Right cardiac atrium (tissue), 5 donors: Measurements from ENCODE around the gene ACAD10. TPM values are rescaled to one million over a fixed set of nuclear protein-coding genes. Genes with fewer than 3 reads are reported as not detected.
"Not testable (repeated sequence)": the region's sequence is repeated elsewhere in the genome, so short reads cannot be mapped to it uniquely, and the experiment has no call there.

ENCODE experiments used
- ATAC-seq, 2 donors: fragments of 200-7000 bp; cut with Tn5 transposase; one replicate each; pipeline versions ENCODE4 v1.8.0 to v1.9.1; 2020; ENCODE audit warnings: moderate library complexity in 2 of 2, mild to moderate bottlenecking in 1 of 2
- DNase-seq, 3 donors: peaks; one replicate each; pipeline ENCODE4 v3.0.0-alpha.2; 2020
- H3K27ac ChIP-seq: one replicate; pipeline ENCODE4 v1.5.1; 2013; ENCODE audit warnings: mild to moderate bottlenecking, low read length, control low read depth, moderate library complexity
- H3K27me3 ChIP-seq: one replicate; pipeline ENCODE4 v1.6.1; 2013; ENCODE audit not compliant: control insufficient read depth, insufficient read depth
- H3K4me1 ChIP-seq: one replicate; pipeline ENCODE4 v1.6.1; 2013; ENCODE audit warnings: low read length; ENCODE audit not compliant: control insufficient read depth, insufficient read depth
- H3K4me3 ChIP-seq: one replicate; pipeline ENCODE4 v1.5.1; 2013; ENCODE audit warnings: low read length, control low read depth
- H3K9me3 ChIP-seq: one replicate; pipeline ENCODE4 v1.6.1; 2013; ENCODE audit warnings: low read length; ENCODE audit not compliant: control insufficient read depth
- WGBS: extraction: QIAGEN DNeasy Blood & Tissue Kit; methylation state at CpG from one replicate; pipeline ENCODE4 v1.1.7; 2013; 5-methylcytosine and 5-hydroxymethylcytosine counted together
- intact Hi-C, 4 donors: fragments of 100-400 bp; cut with DNase I; formaldehyde crosslinking; loops; one replicate each; pipeline versions ENCODE4 v1.11.0 to v1.14.0; 2022 to 2023
- polyA plus RNA-seq: library from polyadenylated mRNA; stranded (reverse); fragments of 200-250 nt; gene quantifications from one replicate; pipeline ENCODE4 v1.2.3, GENCODE V29; 2013
- total RNA-seq, 4 donors: library from RNA; stranded (reverse); fragmentation: NEBNext Ultra II Directional; extraction: Animal tissue kit (Norgen Biotek cat#: 25700); gene quantifications; one replicate each; pipeline ENCODE4 v1.2.1, GENCODE V29; 2021
- donor health status: healthy with polysubstance abuse.
- donor health status: DM: no; HTN: yes; CAD: no.
- donor health status: DM: no; HTN: no; CAD: no.
- donor health status: DM: no; HTN: yes; CAD: no; lungs with severe emphysema.
- donor health status: DM: yes; HTN: yes; CAD: no.

ACAD10 gene
- total and polyA plus RNA-seq, 5 donors = 17.4 to 30.0 (median 21.6) TPM

GRCh38 chr12:111728795-111729194 lies 42.9 kb downstream of the ACAD10 start:
- 99% methylated on average over 2 of the region's 2 CpGs for WGBS
- no peak overlapping the region for H3K27ac ChIP-seq
- intact Hi-C loops = no loop called here
- no peaks in the 10 kb centered on the region for H3K4me1 ChIP-seq
- ATAC-seq (no peak), DNase-seq (no peak)
- no peak overlapping the region for H3K4me3 ChIP-seq
- no peaks in the 10 kb centered on the region for H3K9me3 ChIP-seq
- H3K27me3 ChIP-seq = no peaks in the 10 kb centered on the region

- Histone ChIP-seq H3K9me3 (no peaks in the 10 kb centered on the region), H3K27me3 (no peaks in the 10 kb centered on the region), H3K27ac (no peak overlapping the region), H3K4me1 (no peaks in the 10 kb centered on the region), H3K4me3 (no peak overlapping the region)
- WGBS = 80% methylated on average over 9 of the region's 9 CpGs
- no peak for ATAC-seq
- intact Hi-C loops = no loop called here
- DNase-seq = no peak
These were observed 44.6 kb downstream of the ACAD10 start for GRCh38 chr12:111730420-111730819.

- Histone ChIP-seq H3K4me3 (no peak overlapping the region), H3K27me3 (no peaks in the 10 kb centered on the region), H3K4me1 (no peaks in the 10 kb centered on the region), H3K27ac (no peak overlapping the region), H3K9me3 (no peaks in the 10 kb centered on the region)
- ATAC-seq (no peak), DNase-seq (no peak)
- intact Hi-C loops = no loop called here
- WGBS = 89% methylated on average over 4 of the region's 4 CpGs
These were observed 46.9 kb downstream of the ACAD10 start for GRCh38 chr12:111732786-111733185.

GRCh38 chr12:111733340-111733915 lies 47.6 kb downstream of the ACAD10 start:
- Histone ChIP-seq H3K27ac (no peak overlapping the region), H3K4me1 (no peaks in the 10 kb centered on the region), H3K9me3 (no peaks in the 10 kb centered on the region), H3K27me3 (no peaks in the 10 kb centered on the region), H3K4me3 (no peak overlapping the region)
- ATAC-seq (no peak), DNase-seq (no peak)
- intact Hi-C loops = no loop called here
- WGBS = 87% methylated on average over 8 of the region's 8 CpGs

- H3K4me3 ChIP-seq, H3K4me1 ChIP-seq, intact Hi-C loops, DNase-seq, H3K27ac ChIP-seq, ATAC-seq, H3K9me3 ChIP-seq, H3K27me3 ChIP-seq: not testable (repeated sequence)
- 98% methylated on average over 9 of the region's 9 CpGs for WGBS
These were observed 53.7 kb downstream of the ACAD10 start for GRCh38 chr12:111739524-111739923.

- no peak overlapping the region for H3K4me3 ChIP-seq
- ATAC-seq (peak; percentile 67 to 77), DNase-seq (peak in 1 of 3 donors; percentile 26)
- H3K9me3 ChIP-seq = no peaks in the 10 kb centered on the region
- no peaks in the 10 kb centered on the region for H3K4me1 ChIP-seq
- intact Hi-C loops = no loop called here
- 21% methylated on average over 4 of the region's 4 CpGs for WGBS
- H3K27ac ChIP-seq = no peak overlapping the region
- H3K27me3 ChIP-seq = no peaks in the 10 kb centered on the region
These were observed 55.5 kb downstream of the ACAD10 start for GRCh38 chr12:111741235-111741812.

GRCh38 chr12:111745211-111745610 lies 59.4 kb downstream of the ACAD10 start:
- H3K4me3 ChIP-seq = no peak overlapping the region
- 70% methylated on average over 4 of the region's 4 CpGs for WGBS
- intact Hi-C loops = no loop called here
- H3K27me3 ChIP-seq = no peaks in the 10 kb centered on the region
- DNase-seq (no peak), ATAC-seq (no peak)
- peaks cover 5% of the 10 kb centered on the region for H3K4me1 ChIP-seq
- H3K27ac ChIP-seq = no peak overlapping the region
- H3K9me3 ChIP-seq = no peaks in the 10 kb centered on the region

GRCh38 chr12:111747333-111747732 lies 61.5 kb downstream of the ACAD10 start:
- intact Hi-C loops = no loop called here
- no peaks in the 10 kb centered on the region for H3K27me3 ChIP-seq
- H3K4me1 ChIP-seq = peaks cover 5% of the 10 kb centered on the region
- no peak overlapping the region for H3K27ac ChIP-seq
- H3K9me3 ChIP-seq = no peaks in the 10 kb centered on the region
- no peak overlapping the region for H3K4me3 ChIP-seq
- ATAC-seq (peak; percentile 20 to 57), DNase-seq (no peak)
- 71% methylated on average over 9 of the region's 9 CpGs for WGBS

GRCh38 chr12:111748151-111748672 lies 62.4 kb downstream of the ACAD10 start:
- ATAC-seq (peak; percentile 35 to 48), DNase-seq (peak in 1 of 3 donors; percentile 56)
- Histone ChIP-seq H3K9me3 (no peaks in the 10 kb centered on the region), H3K27ac (peak overlapping the region; percentile 22), H3K4me3 (no peak overlapping the region), H3K4me1 (peaks cover 5% of the 10 kb centered on the region), H3K27me3 (no peaks in the 10 kb centered on the region)
- intact Hi-C loops = no loop called here
- 52% methylated on average over 8 of the region's 8 CpGs for WGBS

- DNase-seq = no peak
- no peaks in the 10 kb centered on the region for H3K27me3 ChIP-seq
- H3K27ac ChIP-seq = peak overlapping the region; percentile 71
- peak in 1 of 2 donors; percentile 47 for ATAC-seq
- no peaks in the 10 kb centered on the region for H3K9me3 ChIP-seq
- no peak overlapping the region for H3K4me3 ChIP-seq
- 71% methylated on average over 7 of the region's 7 CpGs for WGBS
- peaks cover 5% of the 10 kb centered on the region for H3K4me1 ChIP-seq
- intact Hi-C loops = no loop called here
These were observed 63.0 kb downstream of the ACAD10 start for GRCh38 chr12:111748867-111749266.

- no peak for ATAC-seq
- Histone ChIP-seq H3K4me1 (peaks cover 6% of the 10 kb centered on the region), H3K4me3 (no peak overlapping the region), H3K9me3 (no peaks in the 10 kb centered on the region), H3K27me3 (no peaks in the 10 kb centered on the region), H3K27ac (peak overlapping the region; percentile 71)
- WGBS = 77% methylated on average over 4 of the region's 4 CpGs
- intact Hi-C loops = no loop called here
- DNase-seq = no peak
These were observed 63.5 kb downstream of the ACAD10 start for GRCh38 chr12:111749391-111749790.
